Activated CD8-positive, alpha-beta memory T cell treated with anti-CD3 and anti-CD28 coated beads, Interleukin-2, amount 50 U/mL, for 1 hour (primary cell): ENCODE results near the gene FAM110D.

Source experiments
- DNase-seq: peaks from one replicate; pipeline ENCODE4 v3.0.0-alpha.2; 2020; ENCODE audit errors: extremely low read depth

The FAM110D gene

GRCh38 chr1:26129778-26130177 is 29.1 kb upstream of the FAM110D start:
- DNase-seq: no peak

- DNase-seq: no peak
Measured at GRCh38 chr1:26130695-26131094, 28.2 kb upstream of the FAM110D start.

GRCh38 chr1:26132128-26132833 is 26.6 kb upstream of the FAM110D start:
- no peak for DNase-seq

- no peak for DNase-seq
Measured at GRCh38 chr1:26132834-26133167, 26.1 kb upstream of the FAM110D start.

GRCh38 chr1:26134466-26134865 is 24.4 kb upstream of the FAM110D start:
- no peak for DNase-seq

GRCh38 chr1:26138974-26139558 is 19.8 kb upstream of the FAM110D start:
- DNase-seq: no peak

GRCh38 chr1:26142159-26142558 is 16.7 kb upstream of the FAM110D start:
- no peak for DNase-seq

GRCh38 chr1:26145041-26145959 is 13.6 kb upstream of the FAM110D start:
- DNase-seq: peak; percentile 68

- no peak for DNase-seq
Measured at GRCh38 chr1:26145960-26146294, 13.0 kb upstream of the FAM110D start.

- no peak for DNase-seq
Measured at GRCh38 chr1:26148887-26149286, 10.0 kb upstream of the FAM110D start.

GRCh38 chr1:26153966-26154532 is 4.8 kb upstream of the FAM110D start:
- no peak for DNase-seq

- no peak for DNase-seq
Measured at GRCh38 chr1:26154750-26155149, 4.1 kb upstream of the FAM110D start.

GRCh38 chr1:26155370-26156284 is 3.3 kb upstream of the FAM110D start:
- no peak for DNase-seq

GRCh38 chr1:26156285-26157038 is 2.4 kb upstream of the FAM110D start:
- no peak for DNase-seq

GRCh38 chr1:26158271-26158907 is 490 bp upstream of the FAM110D start:
- DNase-seq: no peak

GRCh38 chr1:26159743-26160039 is 812 bp downstream of the FAM110D start:
- no peak for DNase-seq

- no peak for DNase-seq
Measured at GRCh38 chr1:26160527-26161414, 1.9 kb downstream of the FAM110D start.

- DNase-seq: no peak
Measured at GRCh38 chr1:26161415-26162219, 2.7 kb downstream of the FAM110D start.
